Hepatocyte (in vitro differentiated cells): ENCODE measurements around the gene PITPNC1. TPM values are rescaled to one million over a fixed set of nuclear protein-coding genes. Genes with fewer than 3 reads are reported as not detected.

Experiments
- DNase-seq: peaks from one replicate; pipeline ENCODE4 v3.0.0-alpha.2; 2016; ENCODE audit warnings: low spot score
- H2AFZ ChIP-seq: fragments of 200-600 bp; sonication (generic); 2 replicates; pipeline ENCODE4 v1.6.0; 2016; ENCODE audit warnings: antibody characterized with exemption, mild to moderate bottlenecking
- H3K27ac ChIP-seq: fragments of 200-600 bp; sonication (generic); 2 replicates; pipeline ENCODE4 v1.5.1; 2016; ENCODE audit warnings: mild to moderate bottlenecking
- H3K27me3 ChIP-seq: fragments of 200-600 bp; sonication (generic); 2 replicates; pipeline ENCODE4 v1.6.1; 2016
- H3K36me3 ChIP-seq: fragments of 200-600 bp; sonication (generic); replicated peaks from 2 replicates; pipeline ENCODE4 v1.5.1; 2016; ENCODE audit warnings: low read depth; ENCODE audit not compliant: insufficient read depth
- H3K4me1 ChIP-seq: fragments of 200-600 bp; sonication (generic); 2 replicates; pipeline ENCODE4 v1.5.1; 2016; ENCODE audit warnings: mild to moderate bottlenecking, moderate library complexity; ENCODE audit not compliant: insufficient read depth
- H3K4me2 ChIP-seq: fragments of 200-600 bp; sonication (generic); 2 replicates; pipeline ENCODE4 v1.6.0; 2016
- H3K4me3 ChIP-seq: fragments of 200-600 bp; sonication (generic); 2 replicates; pipeline ENCODE4 v1.5.1; 2016; ENCODE audit warnings: mild to moderate bottlenecking
- H3K79me2 ChIP-seq: fragments of 200-600 bp; sonication (generic); 2 replicates; pipeline ENCODE4 v1.6.0; 2017; ENCODE audit warnings: mild to moderate bottlenecking
- H3K9me2 ChIP-seq: fragments of 200-600 bp; sonication (generic); replicated peaks from 2 replicates; pipeline ENCODE4 v1.6.0; 2017; ENCODE audit warnings: mild to moderate bottlenecking; ENCODE audit not compliant: insufficient read depth
- H3K9me3 ChIP-seq: fragments of 200-600 bp; sonication (generic); 2 replicates; pipeline ENCODE4 v1.5.1; 2016; ENCODE audit warnings: low read depth, mild to moderate bottlenecking
- H4K20me1 ChIP-seq: fragments of 200-600 bp; sonication (generic); 2 replicates; pipeline ENCODE4 v1.6.0; 2016; ENCODE audit warnings: mild to moderate bottlenecking; ENCODE audit not compliant: insufficient read depth, poor library complexity, severe bottlenecking
- EZH2 ChIP-seq: fragments of 200-600 bp; sonication (generic); IDR thresholded peaks from 2 replicates; pipeline ENCODE4 v1.6.1; 2016; ENCODE audit warnings: antibody characterized with exemption, mild to moderate bottlenecking, borderline replicate concordance
- EZH2phosphoT487 ChIP-seq: fragments of 200-600 bp; sonication (generic); IDR thresholded peaks from one replicate; pipeline ENCODE4 v1.6.1; 2018; ENCODE audit warnings: antibody characterized with exemption, mild to moderate bottlenecking, low read depth, moderate library complexity; ENCODE audit not compliant: unreplicated experiment, severe bottlenecking
- WGBS: methylation state at CpG from one replicate; pipeline ENCODE4 v1.1.6; 2016; ENCODE audit warnings: low lambda C conversion rate; ENCODE audit errors: missing lambda C conversion rate; 5-methylcytosine and 5-hydroxymethylcytosine counted together
- polyA plus RNA-seq: library from polyadenylated mRNA; unstranded; fragments of >200 nt; fragmentation: Nextera tagmentation; extraction: Ambion mirVana; gene quantifications from 2 replicates; pipeline ENCODE4 v1.2.1, GENCODE V29; 2016
- total RNA-seq: library from RNA; depleted of rRNA; stranded (reverse); fragments of >200 nt; gene quantifications from 2 replicates; pipeline ENCODE4 v1.2.3, GENCODE V29; 2014
- TF ChIP-seq, protein P1 (sequence below): fragments of 200-600 bp; sonication (generic); IDR thresholded peaks from 2 replicates; pipeline ENCODE4 v1.5.1; 2016; ENCODE audit warnings: antibody characterized with exemption, mild to moderate bottlenecking; ENCODE audit not compliant: poor library complexity

The PITPNC1 gene
- total and polyA plus RNA-seq, 2 experiments from 2014 or later: 4.6 to 8.1 TPM

DNA sequence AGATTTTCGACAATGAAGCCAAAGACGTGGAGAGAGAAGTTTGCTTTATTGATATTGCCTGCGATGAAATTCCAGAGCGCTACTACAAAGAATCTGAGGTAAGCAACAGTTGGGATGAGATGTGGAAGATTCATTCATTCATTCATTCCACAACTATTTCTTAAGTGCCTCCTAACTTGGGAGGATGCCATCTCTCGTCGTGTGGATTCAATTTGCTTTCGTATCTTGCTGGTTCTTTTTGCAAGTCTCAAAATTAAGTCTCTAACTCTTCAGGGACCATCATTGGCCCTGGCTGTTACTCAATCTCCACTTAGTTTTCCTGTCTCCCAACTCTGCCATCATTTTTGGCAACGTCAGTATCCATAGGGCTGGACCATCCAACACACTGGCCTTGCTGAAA is 255.1 kb downstream of the PITPNC1 start:
- Histone ChIP-seq H2AFZ (no peak overlapping the region), H3K36me3 (no peaks in the 10 kb centered on the region), H3K4me1 (no peaks in the 10 kb centered on the region), H4K20me1 (no peaks in the 10 kb centered on the region), H3K27me3 (no peaks in the 10 kb centered on the region), H3K27ac (no peak overlapping the region), H3K9me2 (no peaks in the 10 kb centered on the region), H3K9me3 (no peaks in the 10 kb centered on the region), H3K79me2 (no peaks in the 10 kb centered on the region), H3K4me2 (no peak overlapping the region), H3K4me3 (no peak overlapping the region)
- no peak for DNase-seq
- no peak for TF ChIP-seq EZH2phosphoT487
- TF ChIP-seq EZH2: no peak
- TF ChIP-seq, protein P1, sequence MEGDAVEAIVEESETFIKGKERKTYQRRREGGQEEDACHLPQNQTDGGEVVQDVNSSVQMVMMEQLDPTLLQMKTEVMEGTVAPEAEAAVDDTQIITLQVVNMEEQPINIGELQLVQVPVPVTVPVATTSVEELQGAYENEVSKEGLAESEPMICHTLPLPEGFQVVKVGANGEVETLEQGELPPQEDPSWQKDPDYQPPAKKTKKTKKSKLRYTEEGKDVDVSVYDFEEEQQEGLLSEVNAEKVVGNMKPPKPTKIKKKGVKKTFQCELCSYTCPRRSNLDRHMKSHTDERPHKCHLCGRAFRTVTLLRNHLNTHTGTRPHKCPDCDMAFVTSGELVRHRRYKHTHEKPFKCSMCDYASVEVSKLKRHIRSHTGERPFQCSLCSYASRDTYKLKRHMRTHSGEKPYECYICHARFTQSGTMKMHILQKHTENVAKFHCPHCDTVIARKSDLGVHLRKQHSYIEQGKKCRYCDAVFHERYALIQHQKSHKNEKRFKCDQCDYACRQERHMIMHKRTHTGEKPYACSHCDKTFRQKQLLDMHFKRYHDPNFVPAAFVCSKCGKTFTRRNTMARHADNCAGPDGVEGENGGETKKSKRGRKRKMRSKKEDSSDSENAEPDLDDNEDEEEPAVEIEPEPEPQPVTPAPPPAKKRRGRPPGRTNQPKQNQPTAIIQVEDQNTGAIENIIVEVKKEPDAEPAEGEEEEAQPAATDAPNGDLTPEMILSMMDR: no peak
- WGBS: 93% methylated on average over 8 of the region's 8 CpGs

DNA sequence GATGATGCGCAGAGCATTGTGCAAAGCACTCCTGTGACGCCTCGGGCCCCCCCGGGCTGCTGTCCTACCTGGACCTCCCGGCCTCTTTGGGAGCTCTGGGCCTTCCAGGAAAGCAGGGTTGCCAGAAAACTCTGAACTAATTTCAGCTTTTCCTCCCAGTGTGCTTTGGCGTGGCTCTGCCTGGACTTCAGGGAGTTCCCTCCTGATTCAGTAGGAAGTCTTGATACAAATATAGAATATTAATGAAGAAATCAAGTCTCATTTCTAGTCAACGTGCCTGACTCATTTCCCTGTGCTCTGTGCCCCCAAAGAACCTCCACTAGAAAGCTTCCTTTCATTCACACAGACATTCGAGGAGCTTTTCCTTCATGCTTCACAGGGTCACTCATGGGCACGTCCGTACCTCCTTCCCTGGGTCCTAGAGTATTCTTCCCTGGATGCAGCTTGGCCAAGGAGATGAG is 256.7 kb downstream of the PITPNC1 start:
- no peak overlapping the region for H3K27ac ChIP-seq
- DNase-seq: no peak
- H3K9me3 ChIP-seq: no peaks in the 10 kb centered on the region
- no peaks in the 10 kb centered on the region for H3K79me2 ChIP-seq
- H3K9me2 ChIP-seq: no peaks in the 10 kb centered on the region
- H3K4me3 ChIP-seq: no peak overlapping the region
- WGBS: 92% methylated on average over 10 of the region's 10 CpGs
- H3K4me2 ChIP-seq: no peak overlapping the region
- H3K4me1 ChIP-seq: no peaks in the 10 kb centered on the region
- TF ChIP-seq, protein P1: no peak
- no peaks in the 10 kb centered on the region for H3K27me3 ChIP-seq
- no peaks in the 10 kb centered on the region for H4K20me1 ChIP-seq
- no peak overlapping the region for H2AFZ ChIP-seq
- H3K36me3 ChIP-seq: no peaks in the 10 kb centered on the region

DNA sequence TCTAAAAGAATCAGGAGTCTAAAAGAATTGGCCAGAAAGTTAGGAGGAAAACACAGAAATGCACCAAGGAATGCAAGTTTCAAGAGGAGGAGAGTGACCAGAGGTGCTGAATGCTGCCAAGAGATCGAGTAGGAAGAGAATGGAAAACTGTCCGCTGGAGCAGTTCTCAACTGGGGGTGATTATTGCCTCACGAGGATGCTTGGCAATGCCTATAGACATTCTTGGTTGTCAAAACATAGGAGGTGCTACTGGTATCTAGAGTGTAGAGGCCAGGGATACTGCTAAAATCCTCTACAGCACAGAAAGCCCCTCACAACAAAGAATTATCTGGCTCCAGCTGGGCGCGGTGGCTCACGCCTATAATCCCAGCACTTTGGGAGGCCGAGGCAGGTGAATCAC is 258.6 kb downstream of the PITPNC1 start:
- no peaks in the 10 kb centered on the region for H4K20me1 ChIP-seq
- TF ChIP-seq EZH2phosphoT487: no peak
- no peak for TF ChIP-seq EZH2
- TF ChIP-seq, protein P1: no peak
- no peaks in the 10 kb centered on the region for H3K9me3 ChIP-seq
- no peak overlapping the region for H3K27ac ChIP-seq
- DNase-seq: no peak
- H3K9me2 ChIP-seq: no peaks in the 10 kb centered on the region
- H3K4me3 ChIP-seq: no peak overlapping the region
- WGBS: 92% methylated on average over 7 of the region's 7 CpGs
- no peaks in the 10 kb centered on the region for H3K4me1 ChIP-seq
- no peak overlapping the region for H2AFZ ChIP-seq
- no peaks in the 10 kb centered on the region for H3K36me3 ChIP-seq
- no peak overlapping the region for H3K4me2 ChIP-seq
- no peaks in the 10 kb centered on the region for H3K79me2 ChIP-seq
- H3K27me3 ChIP-seq: no peaks in the 10 kb centered on the region

DNA sequence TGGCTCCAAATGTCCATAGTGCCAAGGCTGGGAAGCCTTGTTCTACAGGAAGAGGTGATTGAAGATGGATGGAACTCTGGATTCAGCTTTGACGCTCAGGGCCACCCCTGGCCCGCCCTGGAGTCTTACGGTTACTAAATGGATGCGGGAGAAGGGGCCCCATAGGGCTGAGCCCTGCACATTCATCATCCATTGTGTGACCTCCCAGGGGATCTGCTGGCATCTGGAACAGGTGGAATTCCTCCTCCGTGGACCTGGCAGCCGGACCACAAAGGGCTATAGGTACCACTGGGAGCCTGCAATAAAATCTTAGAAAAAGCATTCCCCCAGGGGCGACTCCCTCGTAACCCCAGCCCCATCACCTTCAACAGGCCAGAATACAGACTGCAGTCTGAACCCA is 259.2 kb downstream of the PITPNC1 start:
- Histone ChIP-seq H4K20me1 (no peaks in the 10 kb centered on the region), H3K4me2 (no peak overlapping the region), H3K4me1 (no peaks in the 10 kb centered on the region), H3K79me2 (no peaks in the 10 kb centered on the region), H3K27me3 (no peaks in the 10 kb centered on the region), H3K27ac (no peak overlapping the region), H3K9me3 (no peaks in the 10 kb centered on the region), H3K4me3 (no peak overlapping the region), H3K36me3 (no peaks in the 10 kb centered on the region), H3K9me2 (no peaks in the 10 kb centered on the region), H2AFZ (no peak overlapping the region)
- 91% methylated on average over 8 of the region's 8 CpGs for WGBS
- no peak for DNase-seq
- TF ChIP-seq, protein P1: no peak
- no peak for TF ChIP-seq EZH2phosphoT487
- TF ChIP-seq EZH2: no peak
